H1 (cell line): ENCODE data around the gene GID4. TPM values are rescaled to one million over a fixed set of nuclear protein-coding genes. Genes with fewer than 3 reads are reported as not detected.

ENCODE experiments used
- CTCF ChIA-PET: fragments of 300-600 bp; sonication (Branson Sonifier 250); formaldehyde crosslinking; loops from one replicate; lab custom pipeline; 2021; ENCODE audit not compliant: partially characterized antibody; lab: Charles Lee
- POLR2A ChIA-PET: fragments of 300-600 bp; sonication (Branson Sonifier 250); formaldehyde crosslinking; loops from one replicate; lab custom pipeline; 2021; ENCODE audit warnings: inconsistent platforms; ENCODE audit not compliant: partially characterized antibody; lab: Charles Lee
- DNase-seq, 2 experiments: peaks; one replicate each; pipeline versions ENCODE4 v3.0.0 to v3.0.0-alpha.2; 2010 to 2022; ENCODE audit warnings: low spot score in 2 of 2, low read depth in 1 of 2, mixed read lengths in 1 of 2
- FAIRE-seq: peaks from 2 replicates; lab custom pipeline; 2011; peaks lifted over from hg19 to GRCh38; lab: Jason Lieb, UNC
- H2AFZ ChIP-seq: 2 replicates; pipeline ENCODE4 v1.8.1; 2012; ENCODE audit warnings: low read length, inconsistent platforms
- H2AK5ac ChIP-seq: 2 replicates; pipeline ENCODE4 v1.6.1; 2013; ENCODE audit warnings: low read depth, low read length
- H2BK120ac ChIP-seq: replicated peaks from 2 replicates; pipeline ENCODE3; 2013; ENCODE audit warnings: low read depth, low read length, inconsistent platforms
- H2BK12ac ChIP-seq: 2 replicates; pipeline ENCODE4 v1.6.1; 2013; ENCODE audit warnings: low read depth, low read length
- H2BK15ac ChIP-seq: 2 replicates; pipeline ENCODE4 v1.6.1; 2013; ENCODE audit warnings: low read length
- H2BK20ac ChIP-seq: 2 replicates; pipeline ENCODE4 v1.6.1; 2013; ENCODE audit warnings: low read length
- H2BK5ac ChIP-seq: 2 replicates; pipeline ENCODE4 v1.6.1; 2013; ENCODE audit warnings: low read depth, low read length
- H3K14ac ChIP-seq: 2 replicates; pipeline ENCODE4 v1.6.1; 2013; ENCODE audit warnings: inconsistent platforms; ENCODE audit not compliant: insufficient read length
- H3K18ac ChIP-seq: 2 replicates; pipeline ENCODE4 v1.6.1; 2013; ENCODE audit warnings: low read length; ENCODE audit errors: extremely low read depth
- H3K23ac ChIP-seq: 2 replicates; pipeline ENCODE4 v1.6.1; 2013; ENCODE audit warnings: inconsistent platforms; ENCODE audit not compliant: insufficient read length
- H3K23me2 ChIP-seq: 2 replicates; pipeline ENCODE4 v1.6.1; 2013; ENCODE audit warnings: low read depth, low read length
- H3K27ac ChIP-seq: 2 replicates; pipeline ENCODE4 v1.6.1; 2011; ENCODE audit warnings: low read depth, low read length, inconsistent platforms
- H3K27me3 ChIP-seq, 4 experiments: replicated peaks in 1 of 4; 1 replicate in 1 of 4; 2 replicates in 3 of 4; pipeline versions ENCODE4 v1.6.1 to v1.8.1; 2011 to 2013; ENCODE audit warnings: low read length in 3 of 4, mild to moderate bottlenecking in 3 of 4, inconsistent platforms in 2 of 4, mixed read lengths in 2 of 4, moderate library complexity in 1 of 4; ENCODE audit not compliant: control insufficient read depth in 3 of 4, insufficient read depth in 3 of 4; ENCODE audit errors: extremely low read depth in 1 of 4
- H3K36me3 ChIP-seq, 4 experiments: 2 replicates each; pipeline versions ENCODE4 v1.6.1 to v1.8.1; 2011 to 2013; ENCODE audit warnings: mild to moderate bottlenecking in 4 of 4, low read length in 3 of 4, moderate library complexity in 2 of 4, control low read depth in 1 of 4, inconsistent platforms in 1 of 4; ENCODE audit not compliant: insufficient read depth in 4 of 4, control insufficient read depth in 2 of 4
- H3K4ac ChIP-seq: replicated peaks from 2 replicates; pipeline ENCODE3; 2013; ENCODE audit warnings: low read length, low read depth, mixed read lengths, inconsistent platforms; ENCODE audit not compliant: insufficient read length
- H3K4me1 ChIP-seq, 4 experiments: replicated peaks in 1 of 4; 1 replicate in 1 of 4; 2 replicates in 3 of 4; pipeline versions ENCODE4 v1.6.1 to v1.8.1; 2011 to 2013; ENCODE audit warnings: low read length in 3 of 4, inconsistent platforms in 2 of 4, mixed read lengths in 1 of 4; ENCODE audit not compliant: insufficient read depth in 4 of 4, control insufficient read depth in 3 of 4
- H3K4me2 ChIP-seq, 2 experiments: 2 replicates each; pipeline versions ENCODE4 v1.6.1 to v1.8.1; 2011 to 2013; ENCODE audit warnings: low read depth in 2 of 2, low read length in 2 of 2, control low read depth in 1 of 2, inconsistent platforms in 1 of 2, mild to moderate bottlenecking in 1 of 2; ENCODE audit not compliant: insufficient read depth in 1 of 2
- H3K4me3 ChIP-seq, 4 experiments: fragments of 200-600, 300-600 bp in 1 of 4; sonication (generic), shearing (Covaris generic), sonication (Bioruptor Twin) in 1 of 4; 2 replicates each; pipeline versions ENCODE4 v1.5.1 to v1.8.1; 2011 to 2016; ENCODE audit warnings: low read length in 4 of 4, low read depth in 3 of 4, control low read depth in 2 of 4, inconsistent platforms in 2 of 4, mild to moderate bottlenecking in 2 of 4, mixed read lengths in 1 of 4, moderate library complexity in 1 of 4; ENCODE audit not compliant: insufficient read depth in 2 of 4; ENCODE audit errors: extremely low read depth in 1 of 4
- H3K56ac ChIP-seq: replicated peaks from 2 replicates; pipeline ENCODE3; 2013; ENCODE audit warnings: low read depth, mild to moderate bottlenecking, mixed read lengths, low read length, inconsistent platforms; ENCODE audit not compliant: insufficient read length
- H3K79me1 ChIP-seq: 2 replicates; pipeline ENCODE4 v1.6.1; 2013; ENCODE audit warnings: low read depth, low read length, control low read depth
- H3K79me2 ChIP-seq, 2 experiments: 2 replicates each; pipeline versions ENCODE4 v1.6.1 to v1.8.1; 2012 to 2013; ENCODE audit warnings: low read length in 2 of 2, mild to moderate bottlenecking in 2 of 2, inconsistent platforms in 1 of 2; ENCODE audit not compliant: insufficient read depth in 2 of 2, control insufficient read depth in 1 of 2
- H3K9ac ChIP-seq, 4 experiments: replicated peaks in 1 of 4; 1 replicate in 1 of 4; 2 replicates in 3 of 4; pipeline versions ENCODE4 v1.6.1 to v1.8.1; 2011 to 2013; ENCODE audit warnings: low read depth in 3 of 4, low read length in 3 of 4, control low read depth in 2 of 4, mild to moderate bottlenecking in 2 of 4, moderate library complexity in 2 of 4, inconsistent platforms in 1 of 4; ENCODE audit errors: extremely low read depth in 1 of 4
- H3K9me3 ChIP-seq, 2 experiments: 2 replicates each; pipeline versions ENCODE4 v1.6.1 to v1.8.1; 2012 to 2013; ENCODE audit warnings: mild to moderate bottlenecking in 2 of 2, moderate library complexity in 2 of 2, control low read depth in 1 of 2, inconsistent platforms in 1 of 2, low read depth in 1 of 2, low read length in 1 of 2, mixed read lengths in 1 of 2; ENCODE audit not compliant: insufficient read depth in 2 of 2
- H4K20me1 ChIP-seq, 2 experiments: replicated peaks in 1 of 2; 2 replicates each; pipeline versions ENCODE3 to v1.8.1; 2011 to 2013; ENCODE audit warnings: inconsistent platforms in 2 of 2, low read length in 2 of 2, mild to moderate bottlenecking in 1 of 2; ENCODE audit not compliant: insufficient read depth in 2 of 2, control insufficient read depth in 1 of 2
- H4K5ac ChIP-seq: 2 replicates; pipeline ENCODE4 v1.6.1; 2013; ENCODE audit warnings: low read length, low read depth, mixed read lengths, inconsistent platforms; ENCODE audit not compliant: insufficient read length
- H4K8ac ChIP-seq: 2 replicates; pipeline ENCODE4 v1.8.0; 2013; ENCODE audit warnings: mild to moderate bottlenecking, moderate library complexity, low read length, inconsistent platforms; ENCODE audit not compliant: insufficient read depth; ENCODE audit errors: extremely low read depth
- H4K91ac ChIP-seq: replicated peaks from 2 replicates; pipeline ENCODE3; 2013; ENCODE audit warnings: low read length, mixed read lengths, inconsistent platforms; ENCODE audit not compliant: insufficient read length
- ATF3 ChIP-seq: IDR thresholded peaks from 2 replicates; pipeline ENCODE4 v1.6.1; 2011; ENCODE audit warnings: low read depth, mild to moderate bottlenecking, low read length; ENCODE audit not compliant: insufficient read depth
- MAFK ChIP-seq: IDR thresholded peaks from 2 replicates; pipeline ENCODE4 v1.6.1; 2012; ENCODE audit warnings: low read depth, mild to moderate bottlenecking, improper control_type of control experiment, low read length
- WGBS, 2 experiments: shearing (Covaris generic) in 1 of 2; methylation state at CpG; one replicate each; pipeline versions ENCODE4 v1.1.6 to v1.1.7; 2013 to 2015; ENCODE audit warnings: low lambda C conversion rate in 2 of 2, mixed read lengths in 2 of 2, inconsistent platforms in 1 of 2, low coverage in 1 of 2, missing lambda C conversion rate in 1 of 2; ENCODE audit not compliant: insufficient replicate concordance in 2 of 2, insufficient coverage in 1 of 2, insufficient read length in 1 of 2; ENCODE audit errors: extremely low coverage in 1 of 2, missing lambda C conversion rate in 1 of 2; 5-methylcytosine and 5-hydroxymethylcytosine counted together
- polyA plus RNA-seq, 7 experiments: library from polyadenylated mRNA; depleted of rRNA in 3 of 7; stranded (reverse) in 5 of 7; unstranded in 2 of 7; fragments of >200 nt in 5 of 7; fragments of 200-250 nt in 2 of 7; gene quantifications; 1 replicate in 5 of 7; 2 replicates in 1 of 7; 4 replicates in 1 of 7; pipeline versions ENCODE4 v1.2.1 to v1.2.3, GENCODE V29; 2011 to 2013; ENCODE audit warnings: missing spikeins in 2 of 7, mixed read lengths in 2 of 7
- total RNA-seq: library from RNA; stranded (reverse); fragmentation: NEBNext Ultra II Directional; extraction: Animal tissue kit (Norgen Biotek cat#: 25700); gene quantifications from 2 replicates; pipeline ENCODE4 v1.2.1, GENCODE V29; 2021

The GID4 gene
- total and polyA plus RNA-seq, 2 of the 8 experiments (the other 6 are each of a cell fraction or from before 2014, with no cell fraction given): 5.6 to 15.0 TPM

GRCh38 chr17:17989618-17990017, 49.6 kb upstream of the GID4 start:
- no peak for DNase-seq
- no peak overlapping the region for H2BK12ac ChIP-seq
- H2BK20ac ChIP-seq: no peak overlapping the region
- H3K27ac ChIP-seq: no peak overlapping the region
- FAIRE-seq: no peak
- no peak overlapping the region for H2AK5ac ChIP-seq
- no peak overlapping the region for H4K5ac ChIP-seq
- H3K79me2 ChIP-seq: no peaks in the 10 kb centered on the region
- no peak overlapping the region for H3K4me2 ChIP-seq
- H3K18ac ChIP-seq: no peak overlapping the region
- no peaks in the 10 kb centered on the region for H3K9me3 ChIP-seq
- no peak overlapping the region for H2AFZ ChIP-seq
- no peak overlapping the region for H2BK15ac ChIP-seq
- H3K14ac ChIP-seq: no peak overlapping the region
- no peak overlapping the region for H3K4me3 ChIP-seq
- H3K56ac ChIP-seq: no peak overlapping the region
- ChIA-PET CTCF (interaction anchor here (0.8 to 1.0 kb wide), 3 partner anchors 43 to 71 kb away, joined by 4 to 6 read pairs (median 4); no protein-coding TSS in a partner anchor), POLR2A (interaction anchor here (1.0 kb wide), 1 partner anchor 11 kb away, joined by 3 read pairs; no protein-coding TSS in a partner anchor)
- no peak overlapping the region for H2BK5ac ChIP-seq
- no peaks in the 10 kb centered on the region for H3K36me3 ChIP-seq
- no peak overlapping the region for H3K4ac ChIP-seq
- peaks cover 0 to 5% (median 0%) of the 10 kb centered on the region in 4 experiments; a peak in 3 of 7 replicates for H3K4me1 ChIP-seq
- no peak overlapping the region for H3K23ac ChIP-seq
- no peaks in the 10 kb centered on the region for H3K79me1 ChIP-seq
- no peaks in the 10 kb centered on the region; a peak in 1 of 7 replicates for H3K27me3 ChIP-seq
- no peaks in the 10 kb centered on the region for H3K23me2 ChIP-seq
- H4K20me1 ChIP-seq: no peaks in the 10 kb centered on the region
- H4K8ac ChIP-seq: no peak overlapping the region
- no peak overlapping the region for H3K9ac ChIP-seq
- H2BK120ac ChIP-seq: no peak overlapping the region
- no peak overlapping the region for H4K91ac ChIP-seq
- 88% methylated on average over 10 of the region's 10 CpGs; no CpG with 5 or more reads in 1 of the 2 experiments for WGBS, 2 experiments
- no peak for TF ChIP-seq MAFK
- no peak for TF ChIP-seq ATF3
